ENCODE results near the gene BMERB1.
"Not testable (repeated sequence)": the region's sequence is repeated elsewhere in the genome, so short reads cannot be mapped to it uniquely, and the experiment has no call there.

Gene BMERB1

DNA sequence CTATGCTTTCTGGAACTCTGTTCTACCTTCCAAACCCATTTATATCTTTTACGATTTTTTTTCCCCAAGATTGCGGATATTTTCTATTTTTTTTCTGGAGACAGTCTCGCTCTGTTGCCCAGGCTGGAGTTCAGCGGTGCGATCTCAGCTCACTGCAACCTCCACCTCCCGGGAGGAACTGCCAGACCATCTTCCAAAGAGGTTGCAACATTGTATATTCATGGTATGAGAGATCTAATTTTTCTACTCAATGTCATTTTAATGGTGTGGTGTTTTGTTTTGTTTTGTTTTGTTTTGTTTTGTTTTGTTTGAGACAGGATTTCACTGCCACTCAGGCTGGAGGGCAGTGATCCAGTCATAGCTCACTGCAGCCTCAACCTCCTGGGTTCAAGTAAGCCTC lies 8.5 kb upstream of the BMERB1 start:
- no peak for DNase-seq
- no peak for ATAC-seq

- ATAC-seq: no peak
- no peak for DNase-seq
Observed at GRCh38 chr16:15426796-15427195, 7.6 kb upstream of the BMERB1 start.

DNA sequence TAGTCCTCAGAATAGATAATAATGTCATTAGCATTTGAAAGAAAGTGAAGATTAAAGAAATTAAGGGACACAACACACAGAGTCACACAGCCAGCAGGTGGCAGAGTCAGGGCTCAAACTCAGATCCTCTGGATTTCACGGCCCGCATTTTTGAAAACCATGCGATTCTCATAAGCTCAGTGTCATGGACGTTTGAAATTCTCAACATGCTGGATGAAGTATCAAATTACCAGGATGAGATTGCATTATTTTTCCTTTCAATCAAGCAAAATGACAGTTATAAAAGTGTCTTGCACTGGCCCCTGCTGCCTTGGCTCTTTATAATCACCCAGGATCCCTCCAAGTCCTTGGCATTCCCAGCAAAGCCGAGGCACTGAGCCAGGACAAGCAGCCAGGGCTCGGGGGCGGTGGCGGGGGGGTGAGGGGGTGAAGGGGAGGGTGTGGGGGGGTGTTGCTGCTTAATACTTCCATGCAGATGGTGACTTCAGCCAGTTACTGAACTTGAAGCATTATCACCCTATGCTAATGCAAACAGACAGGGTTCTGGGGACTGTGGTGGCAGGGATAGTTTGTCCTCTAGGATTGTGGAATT lies 6.6 kb upstream of the BMERB1 start:
- DNase-seq (peak; percentile 63), ATAC-seq (no peak)

DNA sequence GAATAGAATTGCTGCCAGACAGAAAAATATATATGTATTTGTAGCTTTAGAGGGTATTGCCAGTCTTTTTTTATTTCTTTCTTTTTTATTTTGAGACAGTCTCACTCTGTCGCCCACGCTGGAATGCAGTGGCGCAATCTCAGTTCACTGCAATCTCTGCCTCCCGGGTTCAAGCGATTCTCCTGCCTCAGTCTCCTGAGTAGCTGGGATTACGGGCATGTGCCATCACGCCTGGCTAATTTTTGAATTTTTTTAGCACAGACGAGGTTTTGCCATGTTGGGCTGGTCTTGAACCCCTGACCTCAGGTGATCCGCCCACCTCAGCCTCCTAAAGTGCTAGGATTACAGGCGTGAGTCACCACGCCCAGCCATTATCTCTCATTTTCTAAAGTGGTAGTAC lies 3.5 kb upstream of the BMERB1 start:
- not testable (repeated sequence) for DNase-seq, ATAC-seq

GRCh38 chr16:15434079-15434424 lies 336 bp upstream of the BMERB1 start:
- ATAC-seq: no peak
- DNase-seq: no peak

DNA sequence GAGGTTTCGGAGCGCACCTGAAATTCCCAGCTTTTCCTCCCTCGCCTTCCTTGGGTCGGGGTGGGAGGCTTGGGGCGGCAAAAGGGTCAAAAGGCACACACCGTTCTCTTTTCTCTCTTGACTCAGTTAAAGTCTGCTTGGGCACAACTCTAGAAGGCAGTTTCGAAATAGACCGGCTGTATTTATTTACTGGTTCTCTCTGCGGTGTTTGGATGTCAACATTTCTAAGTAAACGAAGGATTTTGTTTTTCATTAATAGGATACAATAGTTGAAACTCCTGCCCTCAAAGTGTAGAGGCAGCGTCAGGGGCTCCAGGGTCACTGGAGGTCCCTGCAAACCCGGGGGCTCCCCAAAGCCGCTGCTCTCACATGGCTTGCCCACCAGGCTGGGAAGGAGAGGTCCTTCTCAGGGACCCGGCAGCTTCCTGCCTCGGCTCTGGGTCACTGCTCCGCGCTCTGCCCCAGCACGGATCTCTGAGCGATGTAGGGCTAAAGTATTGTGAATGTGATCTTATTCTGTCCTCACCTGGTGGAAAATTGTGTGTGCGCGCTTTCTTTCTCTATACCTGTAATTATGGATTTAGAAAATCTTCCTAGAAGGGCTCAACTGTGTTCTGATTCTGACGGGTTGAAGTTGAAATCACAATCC lies 952 bp downstream of the BMERB1 start:
- ATAC-seq (no peak), DNase-seq (peak; percentile 13)

DNA sequence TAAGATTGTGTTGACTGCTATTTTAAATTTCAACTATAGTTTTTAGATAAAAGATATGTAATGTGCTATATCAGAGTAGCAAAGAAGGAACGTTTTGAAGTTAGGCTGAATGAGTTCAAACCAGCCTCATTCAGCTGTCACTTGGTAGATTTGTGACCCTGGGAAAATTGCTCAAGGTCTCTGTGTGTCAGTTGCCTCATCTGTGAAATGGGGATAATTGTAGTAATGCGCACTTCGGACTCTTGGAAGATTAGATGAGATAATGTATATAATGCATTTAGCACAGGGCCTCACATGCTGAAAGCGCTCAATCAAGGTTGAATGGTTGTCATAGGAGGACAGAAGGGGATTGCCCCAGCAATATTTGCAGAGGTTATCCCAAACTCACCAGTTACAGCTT lies 4.7 kb downstream of the BMERB1 start:
- ATAC-seq: no peak
- DNase-seq: no peak

GRCh38 chr16:15439521-15439920 lies 5.1 kb downstream of the BMERB1 start:
- ATAC-seq (no peak), DNase-seq (no peak)

DNA sequence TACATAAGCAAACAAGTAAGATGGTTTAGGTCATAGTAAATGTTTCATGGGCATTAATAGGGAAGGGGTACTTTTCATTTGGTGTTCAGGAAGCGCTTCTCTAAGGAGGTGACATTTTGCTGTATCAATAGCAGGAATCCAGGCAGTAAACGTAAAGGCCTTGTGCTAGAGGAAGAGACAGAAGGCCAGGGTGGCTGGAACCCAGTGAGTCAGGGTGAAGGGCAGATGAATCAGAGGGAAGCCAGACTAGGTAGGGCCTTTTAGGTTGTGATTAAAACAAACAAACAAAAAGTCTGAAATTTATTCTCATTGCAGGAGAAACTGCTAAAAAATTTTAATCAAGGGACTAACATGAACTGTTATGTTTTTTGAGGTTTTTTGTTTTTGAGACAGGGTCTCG lies 6.5 kb downstream of the BMERB1 start:
- peak; percentile 82 for ATAC-seq

GRCh38 chr16:15442140-15442539 lies 7.8 kb downstream of the BMERB1 start:
- not testable (repeated sequence) for ATAC-seq, DNase-seq

More for the DNA sequence above, 6.5 kb downstream of the BMERB1 start:
- peak; percentile 13 for DNase-seq

DNA sequence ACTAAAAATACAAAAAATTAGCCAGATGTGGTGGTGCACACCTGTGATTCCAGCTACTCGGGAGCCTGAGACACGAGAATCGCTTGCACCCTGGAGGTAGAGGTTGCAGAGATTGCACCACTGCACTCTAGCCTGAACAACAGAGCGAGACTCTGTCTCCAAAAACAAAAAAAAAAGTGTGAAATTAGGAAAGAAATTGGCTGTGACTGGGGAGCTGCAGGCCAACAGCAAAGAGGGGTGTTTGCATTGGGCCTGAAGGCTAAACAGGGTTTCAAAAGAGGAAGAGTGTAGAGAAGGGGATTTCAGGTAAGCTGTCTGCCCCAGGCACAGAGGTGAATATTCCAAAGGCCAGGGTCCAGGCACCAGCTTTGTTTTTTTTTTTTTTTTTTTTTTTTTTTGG lies 9.4 kb downstream of the BMERB1 start:
- ATAC-seq (no peak), DNase-seq (no peak)

- ATAC-seq: no peak
- no peak for DNase-seq
Observed at GRCh38 chr16:15444264-15444663, 9.9 kb downstream of the BMERB1 start.

DNA sequence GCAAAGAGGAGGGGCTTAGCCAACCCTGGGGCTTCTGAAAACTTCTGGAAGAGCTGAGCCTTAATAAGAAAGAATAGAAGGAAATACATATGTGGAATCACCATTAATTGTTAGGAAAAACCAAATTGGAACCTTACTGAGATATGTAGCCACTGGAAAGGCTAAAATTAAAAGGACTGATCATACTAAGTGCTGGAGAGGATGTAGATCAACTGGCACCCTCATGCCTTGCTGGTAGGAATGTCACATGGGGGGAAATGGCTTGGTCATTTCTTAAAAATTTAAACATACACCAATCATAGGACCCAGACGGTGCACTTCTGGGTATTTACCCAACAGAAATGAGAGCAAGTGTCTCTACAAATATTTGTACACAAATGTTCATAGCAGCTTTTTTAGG lies 11.1 kb downstream of the BMERB1 start:
- no peak for ATAC-seq
- DNase-seq: no peak

GRCh38 chr16:15446901-15447300 lies 12.5 kb downstream of the BMERB1 start:
- DNase-seq (no peak), ATAC-seq (no peak)

GRCh38 chr16:15450624-15451023 lies 16.2 kb downstream of the BMERB1 start:
- ATAC-seq: no peak
- no peak for DNase-seq

- ATAC-seq: no peak
- no peak for DNase-seq
Observed at GRCh38 chr16:15451098-15451731, 16.8 kb downstream of the BMERB1 start.

GRCh38 chr16:15452246-15452855 lies 18.0 kb downstream of the BMERB1 start:
- DNase-seq (no peak), ATAC-seq (no peak)

GRCh38 chr16:15453296-15453695 lies 18.9 kb downstream of the BMERB1 start:
- DNase-seq, ATAC-seq: not testable (repeated sequence)

DNA sequence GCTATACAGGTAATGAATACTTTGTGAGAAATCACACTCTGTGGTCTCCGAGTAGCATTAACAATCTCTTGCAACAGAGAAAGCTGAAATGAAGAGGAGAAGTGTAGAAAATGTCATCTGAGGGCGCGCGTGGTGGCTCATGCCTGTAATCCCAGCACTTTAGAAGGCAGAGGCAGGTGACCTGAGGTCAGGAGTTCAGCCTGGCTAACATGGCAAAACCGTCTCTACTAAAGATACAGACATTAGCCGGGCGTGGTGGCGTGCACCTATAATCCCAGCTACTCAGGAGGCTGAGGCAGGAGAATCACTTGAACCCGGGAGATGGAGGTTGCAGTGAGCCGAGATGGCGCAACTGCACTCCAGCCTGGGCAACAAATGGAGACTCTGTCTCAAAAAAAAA lies 20.5 kb downstream of the BMERB1 start:
- DNase-seq, ATAC-seq: not testable (repeated sequence)

- ATAC-seq: no peak
- no peak for DNase-seq
Observed at GRCh38 chr16:15457400-15457799, 23.0 kb downstream of the BMERB1 start.

DNA sequence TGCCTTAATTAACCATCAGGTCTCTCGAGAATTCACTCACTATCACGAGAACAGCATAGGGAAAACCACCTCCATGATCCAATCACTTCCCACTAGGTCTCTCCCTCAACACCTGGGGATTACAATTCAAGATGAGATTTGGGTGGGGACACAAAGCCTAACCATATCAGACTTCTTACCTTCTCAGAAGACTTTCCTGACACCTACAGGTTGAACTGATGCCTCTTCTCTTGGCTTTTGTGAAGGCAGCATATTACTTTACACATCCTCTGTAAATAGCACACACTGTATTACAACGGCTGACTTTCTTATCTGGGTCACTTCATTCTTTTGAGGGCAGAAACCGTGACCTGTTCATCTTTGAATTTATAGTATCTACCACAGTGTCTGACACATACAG lies 23.6 kb downstream of the BMERB1 start:
- ATAC-seq (no peak), DNase-seq (no peak)

- no peak for ATAC-seq
- no peak for DNase-seq
Observed at GRCh38 chr16:15459791-15460190, 25.4 kb downstream of the BMERB1 start.

GRCh38 chr16:15460601-15461000 lies 26.2 kb downstream of the BMERB1 start:
- DNase-seq (no peak), ATAC-seq (no peak)

Measured in stimulated activated naive CD8-positive, alpha-beta T cell treated with anti-CD3 and anti-CD28 coated beads, Interleukin-15, Interleukin-2, amounts not matched to agents 100 U/mL and 50 U/mL, for 24 hours (primary cell).